ENCODE measurements around the gene ARHGAP6. TPM values are rescaled to one million over a fixed set of nuclear protein-coding genes. Genes with fewer than 3 reads are reported as not detected.
A peak's percentile ranks its signal among the peaks of the same experiment; 100 is the strongest.

ARHGAP6 gene
- total and polyA plus RNA-seq, 2 of the 4 experiments (the other 2 are of a cell fraction), result 1.4 to 1.8 TPM

DNA sequence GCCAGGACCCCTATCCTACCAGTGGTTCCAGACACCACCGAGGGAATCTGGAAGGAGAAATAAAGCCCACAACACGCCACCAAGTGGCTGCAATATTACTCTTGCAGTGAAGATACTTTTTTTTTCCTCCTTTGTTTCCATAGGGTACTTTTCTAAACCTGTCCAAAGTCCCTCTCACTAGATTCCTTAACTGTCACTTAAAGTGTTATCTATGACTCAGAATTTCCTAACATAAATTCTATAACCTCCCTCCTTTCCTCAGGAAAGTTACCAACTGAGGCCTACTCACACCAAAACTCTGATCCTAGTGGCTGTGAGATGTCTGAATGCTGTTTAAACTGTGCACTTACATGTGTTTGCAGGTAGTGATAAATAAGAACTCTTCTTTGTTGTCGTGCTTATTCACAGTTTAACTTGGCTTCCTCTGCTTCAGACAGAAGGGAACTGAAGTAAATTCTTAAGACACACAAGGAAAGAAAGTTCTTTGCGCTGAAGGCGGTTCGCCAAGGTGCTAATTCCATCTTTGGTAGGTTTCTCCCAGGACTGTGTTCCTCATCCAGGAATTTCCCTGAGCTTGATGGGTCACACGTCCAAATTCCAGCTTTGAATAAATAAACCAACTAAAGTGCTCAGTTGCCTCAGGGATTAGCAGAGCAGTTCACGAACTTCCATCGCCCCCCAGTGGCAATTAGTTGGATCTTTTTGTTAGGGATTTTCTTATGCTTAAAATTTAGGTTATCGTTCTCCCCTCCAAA, 565.3 kb downstream of the ARHGAP6 start (continued):
- no peak for TF ChIP-seq NFE2L2 (IDR thresholded peaks at IDR 0.05; ENCODE audit: low read depth, low read length)
- TF ChIP-seq POLR2A (IDR thresholded peaks at IDR 0.05; ENCODE audit: low read depth, low read length), result no peak

DNA sequence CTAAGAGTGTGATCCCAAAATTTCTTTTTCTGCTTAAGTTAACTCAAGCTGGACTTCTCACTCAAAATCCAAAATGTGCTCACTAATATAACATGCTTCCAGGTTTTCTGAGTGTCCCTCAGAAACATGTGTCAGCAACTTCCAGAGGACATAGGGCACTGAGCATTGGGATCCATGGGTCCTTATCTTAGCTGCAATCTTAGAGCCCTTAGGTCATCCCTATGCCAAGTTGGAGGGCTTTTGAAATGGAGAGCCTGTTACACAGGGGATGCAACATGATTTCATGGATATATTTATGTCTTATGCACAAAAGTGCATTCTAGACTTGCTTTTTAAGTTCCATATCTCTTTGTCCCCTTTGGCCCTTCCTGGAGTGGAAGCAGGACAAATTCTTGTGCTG, 566.3 kb downstream of the ARHGAP6 start:
- peak overlapping the region; percentile 43; the same call in 1 of the 2 replicates for H2AK5ac ChIP-seq (ENCODE audit: low read depth, low read length)
- no peak overlapping the region for H3K23ac ChIP-seq (ENCODE audit: low read depth, low read length)
- BruUV-seq (replicated peaks), result no TSS peak
- H2BK15ac ChIP-seq (ENCODE audit: low read depth, low read length), result peak overlapping the region; percentile 43; the same call in 2 of the 3 replicates
- H3K79me1 ChIP-seq (ENCODE audit: low read depth in 1 of 2, low read length in 2 of 2), result no peaks in the 10 kb centered on the region
- no peak overlapping the region for H3K4me2 ChIP-seq (ENCODE audit: low read depth, low read length)
- dilution Hi-C loops (cut with HindIII; ENCODE audit: low sequenced_read_pairs, unreplicated experiment), result no loop called here
- no peak overlapping the region for H3K18ac ChIP-seq (ENCODE audit: low read depth, low read length)
- no peaks in the 10 kb centered on the region for H3K36me3 ChIP-seq (ENCODE audit: control insufficient read depth, insufficient read depth, low read length)
- no peak overlapping the region for H2AK9ac ChIP-seq (replicated peaks; ENCODE audit: low read depth, low read length, poor library complexity)
- H3K9ac ChIP-seq (ENCODE audit: low read depth, low read length), result no peak overlapping the region
- H3K4ac ChIP-seq (ENCODE audit: low read depth, low read length), result 0 out of 2 replicates have a peak overlapping the region, but pooled peaks have one; percentile 42
- ChIA-PET CTCF (interaction anchor here (0.6 kb wide), 1 partner anchor 263 kb away, joined by 4 read pairs; no protein-coding TSS in a partner anchor), POLR2A (ENCODE audit: unreplicated experiment) (no interaction called here)
- H2BK20ac ChIP-seq (ENCODE audit: low read depth, low read length), result 0 out of 2 replicates have a peak overlapping the region, but pooled peaks have one; percentile 16
- no peaks in the 10 kb centered on the region for H3K27me3 ChIP-seq (ENCODE audit: control insufficient read depth, insufficient read depth, low read length)
- H3K27ac ChIP-seq (ENCODE audit: insufficient read depth, low read length), result no peak overlapping the region
- no peak for DNase-seq
- H3K4me1 ChIP-seq (ENCODE audit: control insufficient read depth, insufficient read depth, low read length), result 0 out of 2 replicates have a peak, but pooled peaks cover 2% of the 10 kb centered on the region
- TF ChIP-seq RFX5 (IDR thresholded peaks at IDR 0.05; ENCODE audit: low read depth, low read length) (no peak), MXI1 (IDR thresholded peaks at IDR 0.05; ENCODE audit: borderline replicate concordance, low read depth, low read length) (no peak), MAZ (IDR thresholded peaks at IDR 0.05; ENCODE audit: borderline replicate concordance, low read depth, low read length) (no peak), POLR2A (IDR thresholded peaks at IDR 0.05; ENCODE audit: low read depth, low read length) (no peak), RCOR1 (IDR thresholded peaks at IDR 0.05; ENCODE audit: insufficient replicate concordance, low read length) (no peak), MAFK (IDR thresholded peaks at IDR 0.05; ENCODE audit: low read depth, low read length) (no peak), CEBPB (IDR thresholded peaks at IDR 0.05; ENCODE audit: low read depth, low read length) (no peak), FOS (IDR thresholded peaks at IDR 0.05; ENCODE audit: low read depth, low read length) (no peak)
- TF ChIP-seq, protein P1, sequence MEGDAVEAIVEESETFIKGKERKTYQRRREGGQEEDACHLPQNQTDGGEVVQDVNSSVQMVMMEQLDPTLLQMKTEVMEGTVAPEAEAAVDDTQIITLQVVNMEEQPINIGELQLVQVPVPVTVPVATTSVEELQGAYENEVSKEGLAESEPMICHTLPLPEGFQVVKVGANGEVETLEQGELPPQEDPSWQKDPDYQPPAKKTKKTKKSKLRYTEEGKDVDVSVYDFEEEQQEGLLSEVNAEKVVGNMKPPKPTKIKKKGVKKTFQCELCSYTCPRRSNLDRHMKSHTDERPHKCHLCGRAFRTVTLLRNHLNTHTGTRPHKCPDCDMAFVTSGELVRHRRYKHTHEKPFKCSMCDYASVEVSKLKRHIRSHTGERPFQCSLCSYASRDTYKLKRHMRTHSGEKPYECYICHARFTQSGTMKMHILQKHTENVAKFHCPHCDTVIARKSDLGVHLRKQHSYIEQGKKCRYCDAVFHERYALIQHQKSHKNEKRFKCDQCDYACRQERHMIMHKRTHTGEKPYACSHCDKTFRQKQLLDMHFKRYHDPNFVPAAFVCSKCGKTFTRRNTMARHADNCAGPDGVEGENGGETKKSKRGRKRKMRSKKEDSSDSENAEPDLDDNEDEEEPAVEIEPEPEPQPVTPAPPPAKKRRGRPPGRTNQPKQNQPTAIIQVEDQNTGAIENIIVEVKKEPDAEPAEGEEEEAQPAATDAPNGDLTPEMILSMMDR (conservative IDR thresholded peaks at IDR 0.05; ENCODE audit: low read depth, low read length), result no peak
- TF ChIP-seq, protein P2, sequence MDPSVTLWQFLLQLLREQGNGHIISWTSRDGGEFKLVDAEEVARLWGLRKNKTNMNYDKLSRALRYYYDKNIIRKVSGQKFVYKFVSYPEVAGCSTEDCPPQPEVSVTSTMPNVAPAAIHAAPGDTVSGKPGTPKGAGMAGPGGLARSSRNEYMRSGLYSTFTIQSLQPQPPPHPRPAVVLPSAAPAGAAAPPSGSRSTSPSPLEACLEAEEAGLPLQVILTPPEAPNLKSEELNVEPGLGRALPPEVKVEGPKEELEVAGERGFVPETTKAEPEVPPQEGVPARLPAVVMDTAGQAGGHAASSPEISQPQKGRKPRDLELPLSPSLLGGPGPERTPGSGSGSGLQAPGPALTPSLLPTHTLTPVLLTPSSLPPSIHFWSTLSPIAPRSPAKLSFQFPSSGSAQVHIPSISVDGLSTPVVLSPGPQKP (IDR thresholded peaks at IDR 0.05; ENCODE audit: borderline replicate concordance, low read depth, low read length), result no peak
- in situ Hi-C loops (cut with MboI; ENCODE audit: low sequenced_read_pairs), result no loop called here
- no peak overlapping the region; the same call in 1 of the 2 replicates for H4K91ac ChIP-seq (ENCODE audit: insufficient read depth, low read depth, low read length)
- H3K9me3 ChIP-seq (ENCODE audit: control insufficient read depth, insufficient read depth, low read length), result no peaks in the 10 kb centered on the region
- H3K4me3 ChIP-seq (ENCODE audit: insufficient read depth, low read depth, low read length), result no peak overlapping the region
- H2AFZ ChIP-seq (replicated peaks; ENCODE audit: low read length, poor library complexity), result no peak overlapping the region
- no peak overlapping the region for H4K8ac ChIP-seq (ENCODE audit: low read depth in 2 of 2, low read length in 2 of 2)
- H3K56ac ChIP-seq (ENCODE audit: extremely low read depth, insufficient read depth, low read length), result no peak overlapping the region
- H2BK5ac ChIP-seq (ENCODE audit: low read depth, low read length, poor library complexity, severe bottlenecking), result no peak overlapping the region
- H4K5ac ChIP-seq (ENCODE audit: low read depth, low read length), result no peak overlapping the region
- ATAC-seq (ENCODE audit: low read depth), result no peak
- no peak overlapping the region for H3K14ac ChIP-seq (replicated peaks; ENCODE audit: low read depth, low read length)
- H2BK120ac ChIP-seq (ENCODE audit: low read depth, low read length), result no peak overlapping the region; the same call in 1 of the 2 replicates
- no peaks in the 10 kb centered on the region for H4K20me1 ChIP-seq (ENCODE audit: insufficient read depth, low read length)
- intact Hi-C loops (cut with micrococcal nuclease), result loop anchor here (1.0 kb wide), 1 partner anchor 245 kb away; no protein-coding TSS in a partner anchor
- H3K9me1 ChIP-seq (ENCODE audit: insufficient read depth, low read length), result no peaks in the 10 kb centered on the region
